ENCODE measurements around the gene RHOJ. TPM values are rescaled to one million over a fixed set of nuclear protein-coding genes. Genes with fewer than 3 reads are reported as not detected.

The RHOJ gene
- total and polyA plus RNA-seq, 4 donors = 1.0 to 1.7 (median 1.2) TPM

DNA sequence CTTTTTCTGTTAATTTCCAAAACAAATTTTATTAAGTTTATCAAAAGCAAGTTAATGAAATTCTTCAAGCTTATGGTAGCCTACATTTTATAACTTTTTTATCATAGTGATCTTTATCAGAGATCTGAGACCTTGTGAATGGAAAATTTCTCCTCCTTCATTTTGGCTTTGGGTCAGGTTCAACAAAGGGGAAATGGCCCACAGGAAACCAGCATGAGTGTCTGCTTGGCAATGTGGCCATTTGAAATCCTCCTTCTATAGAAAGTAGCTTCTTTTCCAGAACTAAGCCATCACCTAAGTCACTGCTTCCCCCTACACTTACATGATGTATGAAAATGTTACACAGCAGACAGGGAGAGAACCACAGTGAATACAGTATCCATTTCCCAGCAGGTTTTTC is 1.6 kb downstream of the RHOJ start:
- H3K9ac ChIP-seq (ENCODE audit: low read depth in 1 of 2, low read length in 2 of 2) = no peak overlapping the region

GRCh38 chr14:63209160-63209559 is 4.9 kb downstream of the RHOJ start:
- DNase-seq (ENCODE audit: low spot score) = no peak
- H3K27ac ChIP-seq (ENCODE audit: low read depth in 1 of 2, low read length in 2 of 2) = no peak overlapping the region
- H3K4me1 ChIP-seq (ENCODE audit: control insufficient read depth in 4 of 4, insufficient read depth in 4 of 4, low read length in 3 of 4) = no peaks in the 10 kb centered on the region
- H3K9ac ChIP-seq (ENCODE audit: low read depth in 1 of 2, low read length in 2 of 2) = no peak overlapping the region
- TF ChIP-seq EGR1 (IDR thresholded peaks at IDR 0.05; ENCODE audit: low read depth in 2 of 2) (no peak), ZBTB33 (IDR thresholded peaks at IDR 0.05) (no peak), REST (IDR thresholded peaks at IDR 0.05) (no peak), GABPA (IDR thresholded peaks at IDR 0.05 in 1 of 2, conservative IDR thresholded peaks at IDR 0.05 in 1 of 2) (no peak), NR2F2 (IDR thresholded peaks at IDR 0.05) (no peak), RXRA (IDR thresholded peaks at IDR 0.05) (no peak), FOXA1 (IDR thresholded peaks at IDR 0.05) (no peak), HNF4A (conservative IDR thresholded peaks at IDR 0.05) (no peak), SP1 (IDR thresholded peaks at IDR 0.05) (no peak), RAD21 (IDR thresholded peaks at IDR 0.05) (no peak), FOXA2 (IDR thresholded peaks at IDR 0.05) (no peak), TAF1 (conservative IDR thresholded peaks at IDR 0.05) (no peak), HNF4G (IDR thresholded peaks at IDR 0.05) (no peak), CTCF (IDR thresholded peaks at IDR 0.05; ENCODE audit: low read depth, low read length, missing input control) (no peak)
- TF ChIP-seq, protein P1, sequence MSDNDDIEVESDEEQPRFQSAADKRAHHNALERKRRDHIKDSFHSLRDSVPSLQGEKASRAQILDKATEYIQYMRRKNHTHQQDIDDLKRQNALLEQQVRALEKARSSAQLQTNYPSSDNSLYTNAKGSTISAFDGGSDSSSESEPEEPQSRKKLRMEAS (IDR thresholded peaks at IDR 0.05) = no peak
- H3K4me3 ChIP-seq (ENCODE audit: low read depth in 1 of 3, low read length in 3 of 3) = no peak overlapping the region
- no peaks in the 10 kb centered on the region for H3K9me3 ChIP-seq (ENCODE audit: control insufficient read depth in 4 of 4, low read length in 3 of 4)
- WGBS = 86% methylated on average over 1 of the region's 1 CpG
- H3K27me3 ChIP-seq (ENCODE audit: control insufficient read depth in 4 of 4, insufficient read depth in 4 of 4, low read length in 3 of 4) = peaks cover 0 to 3% (median 0%) of the 10 kb centered on the region in 4 donors
- no peaks in the 10 kb centered on the region for H3K36me3 ChIP-seq (ENCODE audit: control insufficient read depth in 4 of 4, insufficient read depth in 3 of 4, low read depth in 1 of 4, low read length in 3 of 4)

More for the DNA sequence above, 1.6 kb downstream of the RHOJ start:
- no peak for DNase-seq (ENCODE audit: low spot score)
- no peak overlapping the region for H3K27ac ChIP-seq (ENCODE audit: low read depth in 1 of 2, low read length in 2 of 2)
- H3K9me3 ChIP-seq (ENCODE audit: control insufficient read depth in 4 of 4, low read length in 3 of 4) = no peaks in the 10 kb centered on the region
- peak overlapping the region in 1 of 3 donors; percentile 4 for H3K4me3 ChIP-seq (ENCODE audit: low read depth in 1 of 3, low read length in 3 of 3)
- TF ChIP-seq HNF4G (IDR thresholded peaks at IDR 0.05) (no peak), JUND (IDR thresholded peaks at IDR 0.05) (no peak)
- H3K4me1 ChIP-seq (ENCODE audit: control insufficient read depth in 4 of 4, insufficient read depth in 4 of 4, low read length in 3 of 4) = no peaks in the 10 kb centered on the region
- peaks cover 0 to 3% (median 0%) of the 10 kb centered on the region in 4 donors for H3K27me3 ChIP-seq (ENCODE audit: control insufficient read depth in 4 of 4, insufficient read depth in 4 of 4, low read length in 3 of 4)
- H3K36me3 ChIP-seq (ENCODE audit: control insufficient read depth in 4 of 4, insufficient read depth in 3 of 4, low read depth in 1 of 4, low read length in 3 of 4) = no peaks in the 10 kb centered on the region

Data from liver (tissue), 9 donors.